Memory B cell (primary cell): ENCODE results near the gene PDHX.
"Not testable (repeated sequence)": the region's sequence is repeated elsewhere in the genome, so short reads cannot be mapped to it uniquely, and the experiment has no call there.

Source experiments
- ATAC-seq: fragments of 150-1000 bp; cut with Tn5 transposase; 2 replicates; pipeline ENCODE4 v1.10.0; 2021; ENCODE audit warnings: low read depth, mild to moderate bottlenecking, moderate library complexity
- DNase-seq, 2 donors: peaks; one replicate each; pipeline ENCODE4 v3.0.0; 2022; ENCODE audit warnings: low spot score in 2 of 2
- H3K27ac Mint-ChIP-seq: one replicate; pipeline ENCODE4 v1.8.0; 2022; ENCODE audit warnings: mild to moderate bottlenecking, moderate library complexity, mixed read lengths
- H3K27me3 Mint-ChIP-seq: one replicate; pipeline ENCODE4 v1.8.0; 2022; ENCODE audit warnings: mixed read lengths
- H3K36me3 Mint-ChIP-seq: one replicate; pipeline ENCODE4 v1.8.0; 2022; ENCODE audit warnings: mild to moderate bottlenecking, mixed read lengths
- H3K4me1 Mint-ChIP-seq: one replicate; pipeline ENCODE4 v1.8.0; 2022; ENCODE audit warnings: mixed read lengths
- H3K4me3 Mint-ChIP-seq: one replicate; pipeline ENCODE4 v1.8.0; 2022; ENCODE audit warnings: mild to moderate bottlenecking, moderate library complexity, mixed read lengths
- H3K9me3 Mint-ChIP-seq: one replicate; pipeline ENCODE4 v1.8.0; 2022; ENCODE audit warnings: mixed read lengths

PDHX gene

GRCh38 chr11:34898474-34898873 is 17.9 kb upstream of the PDHX start:
- DNase-seq, result no peak
- H3K9me3 Mint-ChIP-seq, result peaks cover 13% of the 10 kb centered on the region
- H3K27ac Mint-ChIP-seq, result no peak overlapping the region
- H3K4me1 Mint-ChIP-seq, result no peaks in the 10 kb centered on the region
- no peak for ATAC-seq
- H3K27me3 Mint-ChIP-seq, result no peaks in the 10 kb centered on the region
- no peak overlapping the region for H3K4me3 Mint-ChIP-seq
- H3K36me3 Mint-ChIP-seq, result peaks cover 30% of the 10 kb centered on the region

- ATAC-seq, result no peak
- no peak for DNase-seq
- H3K27me3 Mint-ChIP-seq, result no peaks in the 10 kb centered on the region
- H3K36me3 Mint-ChIP-seq, result peaks cover 36% of the 10 kb centered on the region
- H3K9me3 Mint-ChIP-seq, result peaks cover 13% of the 10 kb centered on the region
- H3K4me1 Mint-ChIP-seq, result no peaks in the 10 kb centered on the region
- H3K27ac Mint-ChIP-seq, result no peak overlapping the region
- no peak overlapping the region for H3K4me3 Mint-ChIP-seq
Measured at GRCh38 chr11:34899633-34900016, 16.8 kb upstream of the PDHX start.

GRCh38 chr11:34904421-34904955 is 11.9 kb upstream of the PDHX start:
- peaks cover 32% of the 10 kb centered on the region for H3K36me3 Mint-ChIP-seq
- H3K9me3 Mint-ChIP-seq, result peaks cover 6% of the 10 kb centered on the region
- H3K4me1 Mint-ChIP-seq, result no peaks in the 10 kb centered on the region
- no peaks in the 10 kb centered on the region for H3K27me3 Mint-ChIP-seq
- no peak overlapping the region for H3K27ac Mint-ChIP-seq
- ATAC-seq, result no peak
- no peak for DNase-seq
- no peak overlapping the region for H3K4me3 Mint-ChIP-seq

- no peaks in the 10 kb centered on the region for H3K27me3 Mint-ChIP-seq
- ATAC-seq (no peak), DNase-seq (no peak)
- H3K9me3 Mint-ChIP-seq, result peaks cover 2% of the 10 kb centered on the region
- H3K27ac Mint-ChIP-seq, result no peak overlapping the region
- no peaks in the 10 kb centered on the region for H3K4me1 Mint-ChIP-seq
- peaks cover 28% of the 10 kb centered on the region for H3K36me3 Mint-ChIP-seq
- H3K4me3 Mint-ChIP-seq, result no peak overlapping the region
Measured at GRCh38 chr11:34905666-34906065, 10.8 kb upstream of the PDHX start.

GRCh38 chr11:34907934-34908593 is 8.4 kb upstream of the PDHX start:
- H3K4me1 Mint-ChIP-seq, result no peaks in the 10 kb centered on the region
- H3K27ac Mint-ChIP-seq, result no peak overlapping the region

GRCh38 chr11:34909415-34909814 is 7.0 kb upstream of the PDHX start:
- Mint-ChIP-seq H3K36me3 (peaks cover 19% of the 10 kb centered on the region), H3K4me1 (peaks cover 4% of the 10 kb centered on the region), H3K9me3 (peaks cover 2% of the 10 kb centered on the region), H3K27ac (no peak overlapping the region), H3K27me3 (no peaks in the 10 kb centered on the region), H3K4me3 (no peak overlapping the region)
- DNase-seq, result no peak
- no peak for ATAC-seq

More at GRCh38 chr11:34907934-34908593, 8.4 kb upstream of the PDHX start:
- Mint-ChIP-seq H3K9me3 (peaks cover 2% of the 10 kb centered on the region), H3K36me3 (peaks cover 23% of the 10 kb centered on the region), H3K4me3 (no peak overlapping the region), H3K27me3 (no peaks in the 10 kb centered on the region)
- no peak for ATAC-seq
- DNase-seq, result no peak

GRCh38 chr11:34909955-34910354 is 6.5 kb upstream of the PDHX start:
- Mint-ChIP-seq H3K27me3 (no peaks in the 10 kb centered on the region), H3K9me3 (no peaks in the 10 kb centered on the region), H3K36me3 (peaks cover 14% of the 10 kb centered on the region), H3K4me3 (no peak overlapping the region), H3K27ac (no peak overlapping the region), H3K4me1 (peaks cover 4% of the 10 kb centered on the region)
- DNase-seq (no peak), ATAC-seq (no peak)

GRCh38 chr11:34910817-34911216 is 5.6 kb upstream of the PDHX start:
- ATAC-seq (peak; percentile 34), DNase-seq (no peak)
- no peaks in the 10 kb centered on the region for H3K9me3 Mint-ChIP-seq
- peaks cover 14% of the 10 kb centered on the region for H3K36me3 Mint-ChIP-seq
- no peaks in the 10 kb centered on the region for H3K27me3 Mint-ChIP-seq
- H3K4me1 Mint-ChIP-seq, result peaks cover 7% of the 10 kb centered on the region
- no peak overlapping the region for H3K4me3 Mint-ChIP-seq
- H3K27ac Mint-ChIP-seq, result no peak overlapping the region

- Mint-ChIP-seq H3K36me3 (peaks cover 10% of the 10 kb centered on the region), H3K27ac (no peak overlapping the region), H3K27me3 (no peaks in the 10 kb centered on the region), H3K4me1 (peaks cover 7% of the 10 kb centered on the region), H3K4me3 (no peak overlapping the region), H3K9me3 (no peaks in the 10 kb centered on the region)
- ATAC-seq (no peak), DNase-seq (no peak)
Measured at GRCh38 chr11:34911676-34912075, 4.7 kb upstream of the PDHX start.

GRCh38 chr11:34913556-34913955 is 2.9 kb upstream of the PDHX start:
- H3K27me3 Mint-ChIP-seq, H3K9me3 Mint-ChIP-seq, ATAC-seq, H3K27ac Mint-ChIP-seq, H3K36me3 Mint-ChIP-seq, DNase-seq, H3K4me3 Mint-ChIP-seq: not testable (repeated sequence)
- peaks cover 14% of the 10 kb centered on the region for H3K4me1 Mint-ChIP-seq

GRCh38 chr11:34915136-34916014 is 1.0 kb upstream of the PDHX start:
- peaks cover 6% of the 10 kb centered on the region for H3K36me3 Mint-ChIP-seq
- DNase-seq (no peak), ATAC-seq (peak; percentile 4)
- peaks cover 18% of the 10 kb centered on the region for H3K4me1 Mint-ChIP-seq
- H3K4me3 Mint-ChIP-seq, result peak overlapping the region; percentile 95
- no peaks in the 10 kb centered on the region for H3K27me3 Mint-ChIP-seq
- no peaks in the 10 kb centered on the region for H3K9me3 Mint-ChIP-seq
- peak overlapping the region; percentile 99 for H3K27ac Mint-ChIP-seq

- ATAC-seq (peak; percentile 16), DNase-seq (no peak)
- H3K27ac Mint-ChIP-seq, result peak overlapping the region; percentile 99
- H3K9me3 Mint-ChIP-seq, result no peaks in the 10 kb centered on the region
- no peaks in the 10 kb centered on the region for H3K27me3 Mint-ChIP-seq
- peaks cover 9% of the 10 kb centered on the region for H3K36me3 Mint-ChIP-seq
- peak overlapping the region; percentile 95 for H3K4me3 Mint-ChIP-seq
- H3K4me1 Mint-ChIP-seq, result peaks cover 20% of the 10 kb centered on the region
Measured at GRCh38 chr11:34916843-34917770, 689 bp downstream of the PDHX start.

GRCh38 chr11:34921156-34921555 is 4.7 kb downstream of the PDHX start:
- Mint-ChIP-seq H3K27me3 (no peaks in the 10 kb centered on the region), H3K9me3 (no peaks in the 10 kb centered on the region), H3K4me3 (no peak overlapping the region), H3K4me1 (peaks cover 16% of the 10 kb centered on the region), H3K27ac (peak overlapping the region; percentile 28), H3K36me3 (peaks cover 2% of the 10 kb centered on the region)
- DNase-seq (no peak), ATAC-seq (no peak)
